GM23338 (cell line): ENCODE measurements around the gene PTGDR2.

Experiments
- CREB1 ChIP-seq: fragments of 250-450 bp; sonication (Bioruptor Pico); IDR thresholded peaks from 2 replicates; pipeline ENCODE4 v1.5.0; 2020; ENCODE audit warnings: low read depth, mild to moderate bottlenecking, moderate library complexity
- EZH2phosphoT487 ChIP-seq: fragments of 200-600 bp; sonication (generic); IDR thresholded peaks from one replicate; pipeline ENCODE4 v1.8.1; 2018; ENCODE audit warnings: antibody characterized with exemption; ENCODE audit not compliant: unreplicated experiment
- STAT1 ChIP-seq: IDR thresholded peaks from one replicate; pipeline ENCODE4 v1.6.1; 2016; ENCODE audit warnings: antibody characterized with exemption; ENCODE audit not compliant: unreplicated experiment
- TF ChIP-seq, protein P1 (sequence below), 2 experiments: fragments of 200-600 bp in 1 of 2; sonication (generic) in 1 of 2; conservative IDR thresholded peaks; 2 replicates each; pipeline versions ENCODE4 v1.5.1 to v1.6.1; 2016 to 2017; ENCODE audit warnings: antibody characterized with exemption in 2 of 2, low read depth in 2 of 2, mild to moderate bottlenecking in 2 of 2, moderate library complexity in 1 of 2
- TF ChIP-seq, protein P2 (sequence below): IDR thresholded peaks from one replicate; pipeline ENCODE4 v1.6.1; 2018; ENCODE audit warnings: antibody characterized with exemption; ENCODE audit not compliant: unreplicated experiment

DNA sequence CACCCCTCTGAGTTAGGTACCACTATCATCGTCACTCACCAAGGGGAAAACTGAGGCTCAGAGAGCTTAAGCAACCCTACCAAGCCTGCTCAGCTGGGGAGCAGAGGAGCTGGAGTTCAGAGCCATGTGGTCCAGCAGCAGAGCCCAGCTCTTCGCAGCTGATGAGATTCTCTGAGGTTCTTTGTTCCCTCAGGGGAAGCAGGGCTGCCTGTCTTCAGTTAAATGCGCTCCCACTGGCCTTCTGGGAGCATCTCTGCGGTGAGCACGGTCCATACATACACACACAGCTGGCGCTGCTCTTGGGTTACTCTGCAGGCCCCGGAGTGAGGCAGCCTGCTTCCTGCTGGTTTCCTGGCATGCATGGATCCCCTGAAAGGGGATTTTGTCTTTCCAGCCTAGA is 5.2 kb upstream of the PTGDR2 start:
- TF ChIP-seq EZH2phosphoT487: no peak
- TF ChIP-seq, protein P1, sequence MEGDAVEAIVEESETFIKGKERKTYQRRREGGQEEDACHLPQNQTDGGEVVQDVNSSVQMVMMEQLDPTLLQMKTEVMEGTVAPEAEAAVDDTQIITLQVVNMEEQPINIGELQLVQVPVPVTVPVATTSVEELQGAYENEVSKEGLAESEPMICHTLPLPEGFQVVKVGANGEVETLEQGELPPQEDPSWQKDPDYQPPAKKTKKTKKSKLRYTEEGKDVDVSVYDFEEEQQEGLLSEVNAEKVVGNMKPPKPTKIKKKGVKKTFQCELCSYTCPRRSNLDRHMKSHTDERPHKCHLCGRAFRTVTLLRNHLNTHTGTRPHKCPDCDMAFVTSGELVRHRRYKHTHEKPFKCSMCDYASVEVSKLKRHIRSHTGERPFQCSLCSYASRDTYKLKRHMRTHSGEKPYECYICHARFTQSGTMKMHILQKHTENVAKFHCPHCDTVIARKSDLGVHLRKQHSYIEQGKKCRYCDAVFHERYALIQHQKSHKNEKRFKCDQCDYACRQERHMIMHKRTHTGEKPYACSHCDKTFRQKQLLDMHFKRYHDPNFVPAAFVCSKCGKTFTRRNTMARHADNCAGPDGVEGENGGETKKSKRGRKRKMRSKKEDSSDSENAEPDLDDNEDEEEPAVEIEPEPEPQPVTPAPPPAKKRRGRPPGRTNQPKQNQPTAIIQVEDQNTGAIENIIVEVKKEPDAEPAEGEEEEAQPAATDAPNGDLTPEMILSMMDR (conservative IDR thresholded peaks at IDR 0.05; ENCODE audit: low read depth in 2 of 2): no peak
- TF ChIP-seq, protein P2, sequence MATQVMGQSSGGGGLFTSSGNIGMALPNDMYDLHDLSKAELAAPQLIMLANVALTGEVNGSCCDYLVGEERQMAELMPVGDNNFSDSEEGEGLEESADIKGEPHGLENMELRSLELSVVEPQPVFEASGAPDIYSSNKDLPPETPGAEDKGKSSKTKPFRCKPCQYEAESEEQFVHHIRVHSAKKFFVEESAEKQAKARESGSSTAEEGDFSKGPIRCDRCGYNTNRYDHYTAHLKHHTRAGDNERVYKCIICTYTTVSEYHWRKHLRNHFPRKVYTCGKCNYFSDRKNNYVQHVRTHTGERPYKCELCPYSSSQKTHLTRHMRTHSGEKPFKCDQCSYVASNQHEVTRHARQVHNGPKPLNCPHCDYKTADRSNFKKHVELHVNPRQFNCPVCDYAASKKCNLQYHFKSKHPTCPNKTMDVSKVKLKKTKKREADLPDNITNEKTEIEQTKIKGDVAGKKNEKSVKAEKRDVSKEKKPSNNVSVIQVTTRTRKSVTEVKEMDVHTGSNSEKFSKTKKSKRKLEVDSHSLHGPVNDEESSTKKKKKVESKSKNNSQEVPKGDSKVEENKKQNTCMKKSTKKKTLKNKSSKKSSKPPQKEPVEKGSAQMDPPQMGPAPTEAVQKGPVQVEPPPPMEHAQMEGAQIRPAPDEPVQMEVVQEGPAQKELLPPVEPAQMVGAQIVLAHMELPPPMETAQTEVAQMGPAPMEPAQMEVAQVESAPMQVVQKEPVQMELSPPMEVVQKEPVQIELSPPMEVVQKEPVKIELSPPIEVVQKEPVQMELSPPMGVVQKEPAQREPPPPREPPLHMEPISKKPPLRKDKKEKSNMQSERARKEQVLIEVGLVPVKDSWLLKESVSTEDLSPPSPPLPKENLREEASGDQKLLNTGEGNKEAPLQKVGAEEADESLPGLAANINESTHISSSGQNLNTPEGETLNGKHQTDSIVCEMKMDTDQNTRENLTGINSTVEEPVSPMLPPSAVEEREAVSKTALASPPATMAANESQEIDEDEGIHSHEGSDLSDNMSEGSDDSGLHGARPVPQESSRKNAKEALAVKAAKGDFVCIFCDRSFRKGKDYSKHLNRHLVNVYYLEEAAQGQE: no peak
- no peak for TF ChIP-seq CREB1
- no peak for TF ChIP-seq STAT1
